GM12872 (cell line): ENCODE results near the gene KCNN4.

Experiments
- CTCF ChIP-seq: IDR thresholded peaks from 3 replicates; pipeline ENCODE4 v1.5.1; 2011; ENCODE audit warnings: low read depth, mild to moderate bottlenecking, low read length, moderate library complexity; ENCODE audit not compliant: insufficient read depth

KCNN4 gene

GRCh38 chr19:43731846-43732245, 48.9 kb downstream of the KCNN4 start:
- no peak for TF ChIP-seq CTCF

- TF ChIP-seq CTCF: no peak
Observed at GRCh38 chr19:43731346-43731745, 49.4 kb downstream of the KCNN4 start.

GRCh38 chr19:43729919-43730318, 50.9 kb downstream of the KCNN4 start:
- TF ChIP-seq CTCF: no peak

- TF ChIP-seq CTCF: no peak
Observed at GRCh38 chr19:43727593-43727853, 53.2 kb downstream of the KCNN4 start.

GRCh38 chr19:43726736-43727592, 53.8 kb downstream of the KCNN4 start:
- TF ChIP-seq CTCF: no peak

- TF ChIP-seq CTCF: no peak
Observed at GRCh38 chr19:43725468-43725867, 55.3 kb downstream of the KCNN4 start.

- TF ChIP-seq CTCF: no peak
Observed at GRCh38 chr19:43724896-43725295, 55.9 kb downstream of the KCNN4 start.

GRCh38 chr19:43723588-43723987, 57.2 kb downstream of the KCNN4 start:
- no peak for TF ChIP-seq CTCF
